Femur (tissue), 1 donor: ENCODE results near the gene BMPR1B.

Experiments
- DNase-seq: peaks from one replicate; pipeline ENCODE4 v3.0.0-alpha.2; 2017

The BMPR1B gene

DNA sequence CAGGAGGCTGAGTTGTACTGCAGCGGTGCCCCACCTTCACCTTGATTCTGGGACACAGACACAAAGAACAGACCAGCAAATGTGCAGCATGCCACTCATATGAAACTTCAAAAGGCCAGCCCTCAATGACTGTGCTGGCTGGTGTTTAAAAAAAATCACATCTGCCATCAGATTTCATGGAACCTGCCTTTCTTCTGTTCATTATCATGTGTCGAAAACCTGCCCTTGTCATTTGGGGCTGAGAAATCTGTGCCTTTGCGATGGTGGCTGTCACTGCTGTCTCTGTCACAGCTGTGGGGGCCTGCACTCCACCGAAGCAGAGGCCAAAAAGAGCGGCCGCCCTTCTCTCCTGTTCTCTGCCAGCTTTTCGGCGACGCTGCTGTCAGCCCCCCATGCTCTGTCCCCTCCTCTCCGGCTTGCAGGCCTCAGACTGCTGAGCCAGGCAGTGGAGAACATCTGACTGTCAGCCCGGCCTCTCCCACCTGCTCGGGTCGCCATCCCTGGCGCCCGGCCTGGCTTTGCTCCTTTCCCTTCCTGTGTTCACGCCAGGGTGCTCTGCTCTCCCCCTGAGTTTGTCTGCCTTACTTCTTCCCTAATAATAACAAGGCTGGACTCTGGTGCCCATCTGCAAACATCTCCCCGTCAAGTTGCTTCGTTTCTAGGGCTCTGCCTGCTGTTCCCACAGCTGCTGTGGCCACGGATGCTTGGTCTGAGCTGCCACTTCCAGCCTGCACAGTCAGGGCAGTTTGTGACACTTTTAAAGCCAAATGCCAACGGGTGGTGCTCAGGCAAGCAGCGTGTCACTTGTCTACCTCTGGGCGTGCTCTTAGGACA is 435.9 kb downstream of the BMPR1B start:
- DNase-seq: no peak

DNA sequence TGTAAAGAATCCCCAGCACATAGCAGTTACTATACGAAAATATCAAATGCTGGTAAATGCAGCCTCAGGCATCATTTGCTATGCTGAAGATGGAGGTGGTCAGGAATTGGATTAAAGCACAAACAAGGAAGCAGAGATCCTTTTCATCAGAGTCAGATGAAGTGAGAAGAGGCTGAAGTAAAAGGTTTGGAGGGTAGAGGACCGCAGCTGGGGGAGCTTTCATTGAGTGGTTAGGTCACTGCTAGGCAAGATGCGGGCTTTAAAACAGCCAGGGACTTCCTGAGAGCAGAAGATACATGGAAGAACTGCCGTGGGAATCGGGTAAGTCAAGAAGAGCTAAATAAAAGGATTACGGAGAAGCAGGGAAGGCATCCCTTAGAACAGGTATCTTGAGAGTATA is 439.6 kb downstream of the BMPR1B start:
- no peak for DNase-seq

DNA sequence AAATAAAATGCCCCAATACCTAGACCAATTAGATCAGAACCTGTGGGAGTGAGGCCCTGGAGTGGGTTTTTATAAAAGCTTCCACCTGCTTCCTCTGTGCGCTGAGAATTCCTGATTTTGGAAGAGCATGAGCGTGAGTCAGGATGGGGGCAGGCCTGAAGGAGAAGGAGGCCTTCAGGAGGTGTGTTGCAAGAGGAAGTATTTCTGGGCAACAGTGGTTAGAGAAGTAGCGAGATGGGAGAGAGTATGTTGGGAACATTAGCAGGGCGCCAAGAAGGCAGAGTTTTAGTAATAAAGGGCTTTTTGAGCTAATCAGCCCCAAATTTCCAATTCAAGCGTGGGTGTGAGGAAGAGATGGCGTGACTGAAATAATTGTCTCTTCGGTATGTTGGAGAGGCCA is 441.2 kb downstream of the BMPR1B start:
- no peak for DNase-seq

DNA sequence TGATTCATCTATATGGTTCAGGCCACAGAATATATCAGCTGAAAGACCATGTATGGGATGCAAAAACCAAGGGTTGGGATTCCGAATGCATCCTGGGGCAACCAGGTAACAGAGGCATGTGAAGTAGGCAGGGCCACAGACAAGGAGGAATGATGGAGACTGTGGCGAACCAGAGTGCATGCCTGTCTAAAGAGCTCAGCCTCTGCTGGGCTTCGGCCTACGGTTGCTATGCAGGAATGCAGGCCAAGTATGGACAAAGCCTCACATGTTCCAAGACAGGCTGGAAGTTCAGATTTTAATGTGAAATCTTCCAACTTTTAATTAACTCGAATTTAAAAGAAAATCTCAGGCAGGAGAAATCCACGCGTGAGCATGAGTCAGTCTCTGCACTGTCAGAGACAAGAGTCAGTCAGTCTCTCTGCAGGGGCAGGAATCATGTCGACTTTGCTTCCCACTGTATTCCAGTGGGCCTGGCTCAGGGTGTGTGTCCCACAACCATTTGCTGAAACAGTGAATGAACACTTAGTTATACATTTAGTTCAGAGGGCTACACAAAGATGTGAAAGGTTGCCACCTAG is 446.6 kb downstream of the BMPR1B start:
- no peak for DNase-seq

DNA sequence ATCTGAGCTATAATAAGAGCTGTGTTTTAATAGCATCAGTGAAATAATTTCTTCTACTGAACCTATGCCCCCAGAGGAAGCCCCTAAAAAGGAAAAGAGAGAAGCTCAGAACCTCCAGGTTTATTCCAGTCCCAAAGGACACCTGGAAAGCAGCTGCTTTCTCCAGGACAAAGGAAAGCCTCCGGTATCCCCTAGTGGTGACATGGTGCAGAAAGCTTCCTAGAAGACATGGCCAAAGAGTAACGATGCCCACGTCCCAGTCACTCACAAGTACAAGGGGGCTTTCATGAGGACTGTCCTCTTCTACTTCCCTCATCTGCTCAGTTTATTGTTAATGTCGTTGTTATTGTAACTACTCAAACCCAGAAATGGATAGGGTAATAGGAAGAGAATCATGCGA is 447.1 kb downstream of the BMPR1B start:
- no peak for DNase-seq
